ENCODE results near the gene BMPER. TPM values are rescaled to one million over a fixed set of nuclear protein-coding genes. Genes with fewer than 3 reads are reported as not detected.

BMPER gene
- total and polyA plus RNA-seq, 8 donors = 1.9 to 9.5 (median 4.6) TPM; not detected in 1

DNA sequence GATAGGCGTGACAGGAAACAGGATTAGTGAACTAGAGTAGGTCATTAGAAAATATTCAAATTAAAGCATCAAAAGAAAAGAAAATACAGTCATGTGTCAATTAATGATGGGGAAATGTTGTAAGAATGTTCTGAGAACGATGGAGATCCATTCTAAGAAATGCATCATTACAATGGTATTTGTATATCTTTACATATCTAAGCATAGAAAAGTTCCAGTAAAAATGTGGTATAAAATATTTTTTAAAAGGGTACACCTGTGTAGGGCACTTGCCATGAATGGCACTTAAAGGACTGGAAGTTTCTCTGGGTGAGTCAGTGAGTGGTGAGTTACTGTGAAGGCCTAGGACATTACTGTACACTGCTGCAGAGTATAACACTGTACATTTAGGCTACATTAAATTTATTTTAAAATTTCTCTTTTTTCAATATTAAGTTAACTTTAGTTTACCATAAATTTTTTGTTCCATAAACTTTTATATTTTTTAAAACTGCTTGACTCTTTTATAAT is 282.5 kb downstream of the BMPER start:
- H3K36me3 ChIP-seq = no peaks in the 10 kb centered on the region
- H3K27me3 ChIP-seq = no peaks in the 10 kb centered on the region
- 70 to 83% (median 80%) methylated on average over 2 of the region's 2 CpGs for WGBS, 5 donors
- H3K4me1 ChIP-seq = no peaks in the 10 kb centered on the region
- TF ChIP-seq POLR2A (IDR thresholded peaks at IDR 0.05) = no peak
- no peak overlapping the region for H3K27ac ChIP-seq
- no peak overlapping the region for H3K4me3 ChIP-seq
- H3K9me3 ChIP-seq = no peaks in the 10 kb centered on the region
- intact Hi-C loops (cut with DNase I; ENCODE audit: low total_unique reads) = no loop called here
- DNase-seq = no peak

DNA sequence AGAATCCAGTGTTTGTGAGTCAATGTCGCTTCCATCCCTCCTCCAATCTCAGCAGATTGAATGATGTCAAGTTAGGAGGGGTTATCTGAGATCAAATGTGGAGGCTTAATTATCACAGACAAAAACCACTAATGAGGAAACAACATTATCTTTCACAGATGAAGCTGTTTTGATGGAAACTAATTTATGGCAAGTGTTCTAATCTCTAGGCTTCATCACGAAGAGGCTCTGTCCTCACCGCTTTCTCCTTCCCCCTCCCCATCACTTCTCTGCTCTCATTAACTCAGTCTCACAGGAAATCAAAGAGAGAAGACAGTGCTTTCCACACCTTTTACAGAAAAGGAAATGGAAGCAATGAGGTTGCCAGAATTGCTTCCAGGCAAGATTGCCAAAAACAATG is 283.7 kb downstream of the BMPER start:
- H3K27ac ChIP-seq = no peak overlapping the region
- no peaks in the 10 kb centered on the region for H3K4me1 ChIP-seq
- intact Hi-C loops (cut with DNase I; ENCODE audit: low total_unique reads) = no loop called here
- WGBS, 5 donors = 73 to 81% (median 78%) methylated on average over 3 of the region's 3 CpGs
- no peak for DNase-seq
- no peaks in the 10 kb centered on the region for H3K27me3 ChIP-seq
- H3K36me3 ChIP-seq = no peaks in the 10 kb centered on the region
- no peak overlapping the region for H3K4me3 ChIP-seq
- H3K9me3 ChIP-seq = no peaks in the 10 kb centered on the region
- TF ChIP-seq, protein P1, sequence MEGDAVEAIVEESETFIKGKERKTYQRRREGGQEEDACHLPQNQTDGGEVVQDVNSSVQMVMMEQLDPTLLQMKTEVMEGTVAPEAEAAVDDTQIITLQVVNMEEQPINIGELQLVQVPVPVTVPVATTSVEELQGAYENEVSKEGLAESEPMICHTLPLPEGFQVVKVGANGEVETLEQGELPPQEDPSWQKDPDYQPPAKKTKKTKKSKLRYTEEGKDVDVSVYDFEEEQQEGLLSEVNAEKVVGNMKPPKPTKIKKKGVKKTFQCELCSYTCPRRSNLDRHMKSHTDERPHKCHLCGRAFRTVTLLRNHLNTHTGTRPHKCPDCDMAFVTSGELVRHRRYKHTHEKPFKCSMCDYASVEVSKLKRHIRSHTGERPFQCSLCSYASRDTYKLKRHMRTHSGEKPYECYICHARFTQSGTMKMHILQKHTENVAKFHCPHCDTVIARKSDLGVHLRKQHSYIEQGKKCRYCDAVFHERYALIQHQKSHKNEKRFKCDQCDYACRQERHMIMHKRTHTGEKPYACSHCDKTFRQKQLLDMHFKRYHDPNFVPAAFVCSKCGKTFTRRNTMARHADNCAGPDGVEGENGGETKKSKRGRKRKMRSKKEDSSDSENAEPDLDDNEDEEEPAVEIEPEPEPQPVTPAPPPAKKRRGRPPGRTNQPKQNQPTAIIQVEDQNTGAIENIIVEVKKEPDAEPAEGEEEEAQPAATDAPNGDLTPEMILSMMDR (IDR thresholded peaks at IDR 0.05) = no peak
- TF ChIP-seq POLR2AphosphoS5 (IDR thresholded peaks at IDR 0.05) (no peak), EP300 (IDR thresholded peaks at IDR 0.05) (no peak), POLR2A (IDR thresholded peaks at IDR 0.05) (no peak)

- Histone ChIP-seq H3K4me3 (no peak overlapping the region), H3K36me3 (no peaks in the 10 kb centered on the region), H3K27me3 (no peaks in the 10 kb centered on the region), H3K9me3 (no peaks in the 10 kb centered on the region), H3K27ac (no peak overlapping the region), H3K4me1 (no peaks in the 10 kb centered on the region)
- no peak for DNase-seq
- TF ChIP-seq, protein P1 (IDR thresholded peaks at IDR 0.05) = no peak
- TF ChIP-seq POLR2AphosphoS5 (IDR thresholded peaks at IDR 0.05) = no peak
- 64 to 83% (median 71%) methylated on average over 4 of the region's 4 CpGs for WGBS, 5 donors
- intact Hi-C loops (cut with DNase I; ENCODE audit: low total_unique reads) = no loop called here
Measured at GRCh38 chr7:34190299-34190698, 285.0 kb downstream of the BMPER start.

DNA sequence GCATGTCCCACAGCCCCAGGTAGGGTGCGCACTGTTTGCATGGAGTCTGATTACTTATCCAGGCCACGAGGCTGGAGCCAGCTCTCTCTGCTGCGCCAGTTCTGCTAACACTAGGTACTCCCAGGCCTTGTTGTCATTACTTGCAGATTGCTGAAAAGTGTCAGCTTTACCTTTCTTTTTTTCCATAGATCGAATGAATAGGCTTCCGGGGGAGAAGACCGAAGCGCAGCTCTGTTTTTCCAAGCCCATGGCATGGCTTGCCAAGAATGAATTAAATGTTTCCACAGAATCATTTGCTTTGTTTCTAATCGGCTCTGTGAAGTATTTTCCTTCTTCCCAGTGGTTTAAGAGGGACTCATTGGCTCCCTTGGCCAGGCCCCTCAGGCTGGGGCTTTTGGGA is 285.8 kb downstream of the BMPER start:
- Histone ChIP-seq H3K4me1 (no peaks in the 10 kb centered on the region), H3K27me3 (no peaks in the 10 kb centered on the region), H3K4me3 (no peak overlapping the region), H3K9me3 (no peaks in the 10 kb centered on the region), H3K27ac (no peak overlapping the region), H3K36me3 (no peaks in the 10 kb centered on the region)
- no peak for DNase-seq
- WGBS, 5 donors = 61 to 72% (median 70%) methylated on average over 8 of the region's 8 CpGs
- no peak for TF ChIP-seq POLR2AphosphoS5 (IDR thresholded peaks at IDR 0.05)
- no peak for TF ChIP-seq EP300 (IDR thresholded peaks at IDR 0.05)
- no peak for TF ChIP-seq POLR2A (IDR thresholded peaks at IDR 0.05)
- TF ChIP-seq, protein P1 (IDR thresholded peaks at IDR 0.05) = no peak
- intact Hi-C loops (cut with DNase I; ENCODE audit: low total_unique reads) = no loop called here

DNA sequence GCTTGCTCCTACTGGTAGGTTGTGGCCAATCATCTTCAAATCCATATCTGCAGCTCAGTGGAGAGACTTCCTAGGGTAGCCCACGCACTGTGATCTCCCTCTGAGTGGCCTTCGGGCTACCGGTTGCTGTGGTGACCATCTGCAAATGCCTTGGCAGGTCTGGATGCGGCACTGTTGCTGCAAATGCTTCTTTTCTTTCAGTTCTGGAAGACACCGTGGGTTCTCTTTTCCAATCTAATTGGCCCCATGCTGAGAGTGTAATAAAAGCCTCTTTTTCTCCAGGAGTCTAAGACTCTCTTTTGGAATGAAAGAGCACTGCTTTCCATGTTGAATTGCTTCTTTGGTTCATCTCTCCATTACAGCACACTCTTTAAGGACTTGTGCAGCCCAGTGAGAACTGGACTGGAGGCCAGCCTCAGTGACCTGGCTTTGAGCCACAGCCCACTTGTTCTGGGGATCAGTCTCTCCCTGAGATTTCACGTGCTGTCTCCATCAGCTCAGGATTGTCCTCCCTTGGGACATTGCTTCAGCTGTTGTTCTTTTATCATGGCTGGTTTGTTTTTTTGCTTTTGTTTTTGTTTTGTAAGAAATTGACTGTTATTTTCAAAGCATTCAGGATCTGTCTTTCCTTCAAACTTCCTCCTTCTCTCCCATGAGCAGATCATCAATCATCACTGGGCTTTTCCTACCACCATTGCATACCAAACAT is 286.6 kb downstream of the BMPER start:
- intact Hi-C loops (cut with DNase I; ENCODE audit: low total_unique reads) = no loop called here
- Histone ChIP-seq H3K27ac (no peak overlapping the region), H3K36me3 (no peaks in the 10 kb centered on the region), H3K27me3 (no peaks in the 10 kb centered on the region), H3K9me3 (no peaks in the 10 kb centered on the region), H3K4me1 (no peaks in the 10 kb centered on the region), H3K4me3 (no peak overlapping the region)
- DNase-seq = no peak
- TF ChIP-seq POLR2A (IDR thresholded peaks at IDR 0.05) = no peak
- TF ChIP-seq POLR2AphosphoS5 (IDR thresholded peaks at IDR 0.05) = no peak
- TF ChIP-seq EP300 (IDR thresholded peaks at IDR 0.05) = no peak
- TF ChIP-seq, protein P1 (IDR thresholded peaks at IDR 0.05) = no peak
- WGBS, 5 donors = 85 to 89% (median 88%) methylated on average over 6 of the region's 6 CpGs

All from stomach (tissue), 9 donors.